Astrocyte of the spinal cord (primary cell): ENCODE data around the gene SCT.

Experiments used
- DNase-seq: peaks from one replicate; pipeline ENCODE4 v3.0.0; 2011; ENCODE audit warnings: low read depth, low spot score
- H3K4me3 ChIP-seq: 2 replicates; pipeline ENCODE4 v1.5.1; 2011; ENCODE audit warnings: low read depth, mild to moderate bottlenecking, low read length, moderate library complexity
- in situ Hi-C: cut with HindIII; loops from 2 replicates; pipeline ENCODE4 v1.10.0; 2017; ENCODE audit warnings: low sequenced_read_pairs
- TF ChIP-seq, protein P1 (sequence below): IDR thresholded peaks from 2 replicates; pipeline ENCODE4 v1.5.1; 2012; ENCODE audit warnings: low read depth, mild to moderate bottlenecking, low read length, inconsistent platforms

SCT gene

GRCh38 chr11:586376-587316, 40.3 kb downstream of the SCT start:
- H3K4me3 ChIP-seq, result no peak overlapping the region
- TF ChIP-seq, protein P1, sequence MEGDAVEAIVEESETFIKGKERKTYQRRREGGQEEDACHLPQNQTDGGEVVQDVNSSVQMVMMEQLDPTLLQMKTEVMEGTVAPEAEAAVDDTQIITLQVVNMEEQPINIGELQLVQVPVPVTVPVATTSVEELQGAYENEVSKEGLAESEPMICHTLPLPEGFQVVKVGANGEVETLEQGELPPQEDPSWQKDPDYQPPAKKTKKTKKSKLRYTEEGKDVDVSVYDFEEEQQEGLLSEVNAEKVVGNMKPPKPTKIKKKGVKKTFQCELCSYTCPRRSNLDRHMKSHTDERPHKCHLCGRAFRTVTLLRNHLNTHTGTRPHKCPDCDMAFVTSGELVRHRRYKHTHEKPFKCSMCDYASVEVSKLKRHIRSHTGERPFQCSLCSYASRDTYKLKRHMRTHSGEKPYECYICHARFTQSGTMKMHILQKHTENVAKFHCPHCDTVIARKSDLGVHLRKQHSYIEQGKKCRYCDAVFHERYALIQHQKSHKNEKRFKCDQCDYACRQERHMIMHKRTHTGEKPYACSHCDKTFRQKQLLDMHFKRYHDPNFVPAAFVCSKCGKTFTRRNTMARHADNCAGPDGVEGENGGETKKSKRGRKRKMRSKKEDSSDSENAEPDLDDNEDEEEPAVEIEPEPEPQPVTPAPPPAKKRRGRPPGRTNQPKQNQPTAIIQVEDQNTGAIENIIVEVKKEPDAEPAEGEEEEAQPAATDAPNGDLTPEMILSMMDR, result no peak
- DNase-seq, result no peak
- in situ Hi-C loops, result no loop called here

GRCh38 chr11:584287-584686, 42.7 kb downstream of the SCT start:
- no peak overlapping the region for H3K4me3 ChIP-seq
- no peak for DNase-seq
- TF ChIP-seq, protein P1, result no peak
- in situ Hi-C loops, result no loop called here

- H3K4me3 ChIP-seq, result no peak overlapping the region
- no peak for DNase-seq
- TF ChIP-seq, protein P1, result no peak
- in situ Hi-C loops, result no loop called here
Measured at GRCh38 chr11:581752-582151, 45.2 kb downstream of the SCT start.

DNA sequence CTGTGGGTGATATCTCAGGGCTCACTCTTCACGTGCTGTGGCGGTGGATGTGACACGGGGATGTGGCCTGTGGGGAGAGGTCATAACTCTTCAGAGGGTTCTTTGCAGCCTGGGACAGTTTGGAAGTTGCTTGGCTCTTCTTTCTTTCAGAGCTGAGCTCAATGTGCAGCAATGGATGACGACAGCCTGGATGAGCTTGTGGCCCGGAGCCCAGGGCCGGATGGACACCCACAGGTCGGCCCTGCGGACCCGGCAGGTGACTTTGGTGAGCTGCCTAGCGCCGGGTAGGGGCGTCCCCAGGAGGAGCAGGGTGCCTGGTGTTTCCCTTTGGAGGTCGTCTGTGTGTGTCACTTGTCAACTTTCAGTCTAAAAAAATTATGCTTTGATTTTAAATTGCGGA, 45.6 kb downstream of the SCT start:
- DNase-seq, result no peak
- in situ Hi-C loops, result no loop called here
- no peak overlapping the region for H3K4me3 ChIP-seq
- TF ChIP-seq, protein P1, result no peak

DNA sequence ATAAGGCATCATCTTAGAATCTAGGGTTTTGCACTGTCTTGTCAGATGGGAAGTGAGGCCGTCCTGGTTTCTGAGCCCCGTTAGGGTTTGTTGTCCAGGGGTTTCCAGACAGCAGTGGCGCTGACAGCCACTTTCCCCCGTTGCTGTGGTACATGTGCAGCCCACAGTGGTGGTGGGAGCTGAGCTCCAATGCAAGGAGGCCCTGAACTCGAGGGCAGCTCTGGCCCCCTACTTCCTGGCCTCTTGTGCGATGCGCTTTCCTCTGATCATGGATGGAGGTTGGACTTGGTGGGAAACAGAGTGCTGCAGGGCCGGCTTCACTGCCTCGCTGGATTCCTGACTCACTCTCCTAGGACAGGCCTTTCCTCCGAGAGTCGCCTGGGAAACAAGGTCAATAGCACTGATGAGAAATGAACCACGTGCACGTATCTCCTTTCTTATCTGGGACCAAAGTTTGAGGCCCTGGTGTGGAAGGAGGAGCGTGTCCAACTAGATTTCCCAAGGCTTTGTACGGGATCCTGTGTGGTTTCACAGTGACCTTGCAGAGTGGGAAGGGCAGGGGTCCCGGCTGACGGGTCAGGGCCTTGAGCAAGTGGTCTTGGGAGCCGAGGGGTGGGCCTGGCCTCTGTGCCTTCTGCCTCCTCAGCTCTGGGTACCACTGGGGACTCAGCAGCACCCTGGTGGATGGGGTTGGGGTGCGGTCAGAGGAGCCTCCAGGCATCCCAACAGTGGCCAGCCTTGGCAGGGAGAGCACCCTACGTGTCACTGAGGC, 47.0 kb downstream of the SCT start:
- peak; percentile 35 for DNase-seq
- in situ Hi-C loops, result no loop called here
- H3K4me3 ChIP-seq, result no peak overlapping the region
- TF ChIP-seq, protein P1, result no peak

DNA sequence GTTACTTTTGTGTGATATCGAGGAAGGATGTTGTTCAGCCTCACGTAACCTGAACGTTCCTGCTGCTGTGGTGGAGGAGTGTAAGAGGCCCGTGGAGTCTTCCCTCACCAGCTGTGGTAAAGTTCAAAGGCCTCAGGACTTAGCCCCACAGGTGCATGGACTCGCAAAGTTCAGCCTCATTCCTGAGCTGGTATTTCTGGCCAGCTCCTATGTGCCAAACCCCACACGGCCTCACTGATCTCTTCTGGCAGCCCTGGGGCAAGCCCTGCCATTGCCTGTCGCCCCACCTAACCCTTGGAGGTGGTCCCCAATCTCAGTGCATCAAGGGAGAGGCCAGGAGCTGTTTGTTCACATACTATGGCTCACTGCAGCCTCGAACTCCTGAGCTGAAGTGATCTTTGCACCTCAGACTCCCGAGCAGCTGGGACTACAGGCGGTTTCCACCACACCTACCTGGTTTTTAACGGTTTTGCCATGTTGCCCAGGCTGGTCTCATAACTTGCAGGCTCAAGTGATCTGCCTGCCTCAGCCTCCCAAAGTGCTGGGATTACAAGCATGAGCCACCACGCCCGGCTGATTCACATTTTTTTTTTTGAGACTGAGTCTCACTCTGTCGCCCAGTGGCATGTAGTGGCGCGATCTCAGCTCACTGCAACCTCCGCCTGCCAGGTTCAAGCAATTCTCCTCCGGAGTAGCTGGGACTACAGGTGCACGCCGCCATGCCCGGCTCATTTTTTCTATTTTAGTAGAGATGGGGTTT, 48.5 kb downstream of the SCT start:
- TF ChIP-seq, protein P1, result no peak
- DNase-seq, result no peak
- in situ Hi-C loops, result no loop called here
- no peak overlapping the region for H3K4me3 ChIP-seq
